ENCODE data around the gene TIGD7. TPM values are rescaled to one million over a fixed set of nuclear protein-coding genes. Genes with fewer than 3 reads are reported as not detected.

TIGD7 gene
- total RNA-seq, 1 donor from 2014 or later, result 2.2 TPM

DNA sequence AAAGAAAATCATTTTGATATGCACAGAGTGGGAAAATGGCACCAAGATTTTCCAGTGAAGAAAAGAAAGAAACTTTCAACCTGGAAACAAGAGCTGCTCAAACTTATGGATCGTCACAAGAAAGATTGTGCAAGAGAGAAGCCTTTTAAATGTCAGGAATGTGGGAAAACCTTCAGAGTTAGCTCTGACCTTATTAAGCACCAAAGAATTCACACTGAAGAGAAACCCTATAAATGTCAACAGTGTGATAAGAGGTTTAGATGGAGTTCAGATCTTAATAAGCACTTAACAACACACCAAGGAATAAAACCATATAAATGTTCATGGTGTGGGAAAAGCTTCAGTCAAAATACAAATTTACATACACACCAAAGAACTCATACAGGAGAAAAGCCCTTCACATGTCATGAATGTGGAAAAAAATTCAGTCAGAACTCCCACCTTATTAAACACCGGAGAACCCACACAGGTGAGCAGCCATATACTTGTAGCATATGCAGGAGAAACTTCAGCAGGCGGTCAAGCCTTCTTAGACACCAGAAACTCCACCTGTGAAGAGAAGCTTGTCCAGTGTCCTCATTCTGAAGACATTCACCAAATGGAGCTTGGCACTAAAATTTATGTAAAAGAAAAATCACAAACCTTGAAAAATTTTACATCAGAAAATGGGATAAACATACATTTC lies 12.2 kb upstream of the TIGD7 start:
- no peak overlapping the region for H3K4me3 ChIP-seq
- no peak overlapping the region for H3K27ac ChIP-seq
- peaks cover 12 to 76% of the 10 kb centered on the region in 2 donors for H3K36me3 ChIP-seq

DNA sequence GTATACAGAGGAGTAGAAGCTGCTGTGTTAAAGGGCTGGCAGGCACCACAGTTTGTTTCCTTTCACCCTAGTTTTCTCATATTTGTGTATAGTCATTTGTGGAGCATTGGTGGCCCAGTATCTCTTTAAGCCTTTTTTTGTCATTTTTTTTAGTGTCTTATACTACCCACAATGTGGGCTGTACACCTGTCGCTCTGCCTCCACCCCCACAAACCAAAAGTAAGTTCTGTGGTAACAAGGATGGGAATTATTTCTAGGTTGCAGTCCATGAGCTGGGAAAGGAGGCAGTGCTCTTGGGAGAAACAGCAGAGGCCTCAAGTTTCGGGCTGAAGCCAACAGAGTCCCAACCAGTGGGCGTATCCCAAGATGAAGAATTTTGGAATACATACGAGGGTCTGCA lies 6.3 kb upstream of the TIGD7 start:
- Histone ChIP-seq H3K4me3 (no peak overlapping the region), H3K9me3 (peaks cover 60% of the 10 kb centered on the region), H3K27me3 (no peaks in the 10 kb centered on the region), H3K36me3 (peaks cover 8 to 73% of the 10 kb centered on the region in 2 donors), H3K4me1 (peaks cover 5% of the 10 kb centered on the region), H3K27ac (no peak overlapping the region)
- intact Hi-C loops (cut with DNase I), result loop anchor here (10.0 kb wide), 1 partner anchor 73 kb away; no protein-coding TSS in a partner anchor
- TF ChIP-seq, protein P1, sequence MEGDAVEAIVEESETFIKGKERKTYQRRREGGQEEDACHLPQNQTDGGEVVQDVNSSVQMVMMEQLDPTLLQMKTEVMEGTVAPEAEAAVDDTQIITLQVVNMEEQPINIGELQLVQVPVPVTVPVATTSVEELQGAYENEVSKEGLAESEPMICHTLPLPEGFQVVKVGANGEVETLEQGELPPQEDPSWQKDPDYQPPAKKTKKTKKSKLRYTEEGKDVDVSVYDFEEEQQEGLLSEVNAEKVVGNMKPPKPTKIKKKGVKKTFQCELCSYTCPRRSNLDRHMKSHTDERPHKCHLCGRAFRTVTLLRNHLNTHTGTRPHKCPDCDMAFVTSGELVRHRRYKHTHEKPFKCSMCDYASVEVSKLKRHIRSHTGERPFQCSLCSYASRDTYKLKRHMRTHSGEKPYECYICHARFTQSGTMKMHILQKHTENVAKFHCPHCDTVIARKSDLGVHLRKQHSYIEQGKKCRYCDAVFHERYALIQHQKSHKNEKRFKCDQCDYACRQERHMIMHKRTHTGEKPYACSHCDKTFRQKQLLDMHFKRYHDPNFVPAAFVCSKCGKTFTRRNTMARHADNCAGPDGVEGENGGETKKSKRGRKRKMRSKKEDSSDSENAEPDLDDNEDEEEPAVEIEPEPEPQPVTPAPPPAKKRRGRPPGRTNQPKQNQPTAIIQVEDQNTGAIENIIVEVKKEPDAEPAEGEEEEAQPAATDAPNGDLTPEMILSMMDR (IDR thresholded peaks at IDR 0.05), result no peak
- TF ChIP-seq POLR2A (IDR thresholded peaks at IDR 0.05) (no peak), POLR2AphosphoS5 (IDR thresholded peaks at IDR 0.05; ENCODE audit: insufficient read depth in 1 of 2, low read depth in 1 of 2) (no peak)
- no peak for DNase-seq (ENCODE audit: extremely low spot score in 2 of 2)

More for the DNA sequence above, 12.2 kb upstream of the TIGD7 start:
- intact Hi-C loops (cut with DNase I), result loop anchor here (10.0 kb wide), 1 partner anchor 67 kb away; no protein-coding TSS in a partner anchor
- Histone ChIP-seq H3K4me1 (no peaks in the 10 kb centered on the region), H3K27me3 (no peaks in the 10 kb centered on the region), H3K9me3 (peaks cover 81% of the 10 kb centered on the region)
- TF ChIP-seq, protein P1 (IDR thresholded peaks at IDR 0.05), result no peak
- TF ChIP-seq POLR2AphosphoS5 (IDR thresholded peaks at IDR 0.05; ENCODE audit: insufficient read depth in 1 of 2, low read depth in 1 of 2) (no peak), POLR2A (IDR thresholded peaks at IDR 0.05) (no peak)
- no peak for DNase-seq (ENCODE audit: extremely low spot score in 2 of 2)

DNA sequence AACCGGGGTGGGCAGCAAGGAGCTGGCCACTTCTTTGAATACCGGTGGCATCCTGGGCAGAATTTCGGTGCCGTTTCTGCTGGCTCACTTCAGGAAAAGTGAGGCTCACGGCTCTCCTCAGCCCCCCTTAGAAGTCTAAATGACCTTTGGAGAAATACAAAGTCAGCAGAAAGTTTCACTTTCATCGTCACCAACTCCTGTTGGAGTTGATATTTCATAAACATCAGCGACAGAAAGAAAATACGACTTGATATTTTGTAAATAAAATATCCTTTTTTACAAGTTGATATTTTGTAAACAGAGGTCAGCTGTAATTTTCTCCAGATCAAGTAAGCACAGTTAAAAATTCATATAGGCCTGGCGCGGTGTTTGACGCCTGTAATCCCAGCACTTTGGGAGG lies 848 bp upstream of the TIGD7 start:
- intact Hi-C loops (cut with DNase I), result no loop called here
- no peak for DNase-seq (ENCODE audit: extremely low spot score in 2 of 2)
- Histone ChIP-seq H3K36me3 (peaks cover 0 to 64% of the 10 kb centered on the region in 2 donors), H3K27ac (peak overlapping the region; percentile 74), H3K4me3 (peak overlapping the region; percentile 79 to 81), H3K4me1 (peaks cover 15% of the 10 kb centered on the region), H3K9me3 (peaks cover 44% of the 10 kb centered on the region), H3K27me3 (no peaks in the 10 kb centered on the region)
- TF ChIP-seq POLR2AphosphoS5 (IDR thresholded peaks at IDR 0.05; ENCODE audit: insufficient read depth in 1 of 2, low read depth in 1 of 2) (no peak), POLR2A (IDR thresholded peaks at IDR 0.05) (no peak)
- TF ChIP-seq, protein P1 (IDR thresholded peaks at IDR 0.05), result no peak

DNA sequence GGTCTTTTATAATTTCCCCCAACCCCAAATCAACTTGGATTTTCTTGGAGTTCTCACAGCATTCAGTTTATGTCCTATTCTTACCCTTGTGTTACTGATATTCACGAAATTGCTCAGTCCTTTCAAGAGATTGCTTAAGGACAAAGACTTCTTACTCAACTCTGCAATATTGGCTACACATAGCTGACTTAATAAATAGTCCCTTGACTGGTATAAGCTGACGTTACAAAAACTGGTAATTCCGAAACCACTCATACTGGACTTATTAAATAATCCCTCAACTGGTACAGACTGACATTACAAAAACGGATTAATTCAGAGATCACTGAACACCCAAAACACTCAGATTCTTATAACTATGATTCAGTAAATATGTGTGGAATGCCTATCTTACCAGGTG lies 860 bp downstream of the TIGD7 start:
- TF ChIP-seq, protein P1 (IDR thresholded peaks at IDR 0.05), result no peak
- no peak for TF ChIP-seq POLR2AphosphoS5 (IDR thresholded peaks at IDR 0.05; ENCODE audit: insufficient read depth in 1 of 2, low read depth in 1 of 2)
- TF ChIP-seq POLR2A (IDR thresholded peaks at IDR 0.05), result no peak
- Histone ChIP-seq H3K27me3 (no peaks in the 10 kb centered on the region), H3K4me1 (peaks cover 15% of the 10 kb centered on the region), H3K9me3 (peaks cover 46% of the 10 kb centered on the region), H3K4me3 (peak overlapping the region; percentile 79 to 81), H3K27ac (no peak overlapping the region), H3K36me3 (peaks cover 0 to 72% of the 10 kb centered on the region in 2 donors)
- DNase-seq (ENCODE audit: extremely low spot score in 2 of 2), result no peak
- intact Hi-C loops (cut with DNase I), result no loop called here

DNA sequence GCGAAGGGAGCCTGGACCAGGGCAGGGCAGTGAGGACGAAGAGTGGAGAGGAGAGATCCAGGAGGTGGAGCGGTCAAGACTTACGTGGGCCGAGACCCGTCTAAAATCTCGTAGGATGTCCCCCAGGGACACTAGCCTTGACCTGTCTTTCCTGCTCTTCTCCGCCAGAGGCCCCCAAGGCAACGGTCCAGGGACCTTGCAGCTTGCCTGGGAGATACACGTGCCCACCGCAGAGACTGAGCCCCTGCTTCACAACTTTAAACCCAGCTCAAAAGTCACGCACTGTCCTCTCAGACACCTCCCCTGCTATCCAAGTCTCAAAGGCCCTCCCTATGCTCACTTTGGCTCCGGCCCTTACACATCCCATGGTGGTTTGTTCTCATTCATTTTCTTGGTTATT lies 9.4 kb downstream of the TIGD7 start:
- intact Hi-C loops (cut with DNase I), result no loop called here
- no peak for DNase-seq (ENCODE audit: extremely low spot score in 2 of 2)
- TF ChIP-seq, protein P1 (IDR thresholded peaks at IDR 0.05), result no peak
- TF ChIP-seq POLR2A (IDR thresholded peaks at IDR 0.05) (no peak), POLR2AphosphoS5 (IDR thresholded peaks at IDR 0.05; ENCODE audit: insufficient read depth in 1 of 2, low read depth in 1 of 2) (no peak)
- H3K9me3 ChIP-seq, result peaks cover 54% of the 10 kb centered on the region
- H3K27ac ChIP-seq, result no peak overlapping the region
- no peak overlapping the region for H3K4me3 ChIP-seq
- peaks cover 0 to 56% of the 10 kb centered on the region in 2 donors for H3K36me3 ChIP-seq
- no peaks in the 10 kb centered on the region for H3K27me3 ChIP-seq
- H3K4me1 ChIP-seq, result no peaks in the 10 kb centered on the region
